CD4-positive, alpha-beta T cell treated with Interleukin-15 for 4 hours (primary cell): ENCODE data around the gene MAML3.

Experiments
- DNase-seq: peaks from one replicate; pipeline ENCODE4 v3.0.0-alpha.2; 2020; ENCODE audit warnings: low spot score

Gene MAML3

DNA sequence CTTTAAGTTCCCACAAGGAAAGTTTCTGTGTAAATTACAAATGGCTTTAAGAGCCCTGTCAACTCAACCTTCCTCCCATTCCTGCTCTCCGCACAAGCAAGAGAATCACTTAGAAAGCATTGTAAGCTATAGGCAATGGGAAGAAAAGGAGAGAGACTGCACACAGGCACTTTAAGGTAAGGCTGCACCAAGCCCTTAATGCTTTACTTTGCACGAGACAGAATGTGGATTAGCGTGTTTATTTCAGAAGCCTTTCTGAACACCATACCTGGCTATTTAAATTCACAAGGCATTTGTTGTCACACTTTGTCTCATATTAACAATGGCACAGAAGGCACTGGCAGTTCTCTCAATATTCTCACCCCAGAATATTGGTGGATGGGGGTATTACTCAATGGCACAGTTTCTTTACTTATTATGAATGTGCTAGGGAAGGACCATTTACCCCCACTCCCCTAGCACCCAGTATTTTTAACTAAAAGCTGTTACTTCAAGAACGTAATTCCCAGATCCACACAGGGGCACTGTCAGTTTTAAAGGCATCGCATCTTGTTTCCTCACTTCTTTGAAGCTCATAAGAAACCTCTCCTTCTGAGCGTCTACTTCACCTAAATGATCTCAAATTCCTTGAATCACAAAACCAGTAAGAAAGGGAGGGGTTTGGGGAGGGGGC lies 150.0 kb downstream of the MAML3 start:
- DNase-seq = no peak

DNA sequence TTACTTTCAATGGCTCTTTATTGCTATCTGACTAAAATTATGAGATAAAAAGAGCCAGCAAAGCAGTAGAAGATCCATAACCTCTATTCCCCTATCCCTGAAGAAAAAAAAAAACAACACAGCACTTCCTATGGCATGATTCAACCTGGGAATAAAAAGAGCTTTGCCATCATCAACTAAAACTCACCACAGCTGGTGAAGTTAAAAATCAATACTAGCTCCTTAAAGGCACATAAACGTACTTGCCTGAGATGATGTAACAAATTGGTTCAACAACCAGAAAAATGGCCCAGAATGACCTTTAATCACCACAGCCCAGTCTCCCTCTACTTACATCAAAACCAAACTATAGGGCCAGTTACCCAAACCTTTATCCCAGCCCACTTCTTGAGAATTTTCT lies 153.8 kb downstream of the MAML3 start:
- DNase-seq = no peak

DNA sequence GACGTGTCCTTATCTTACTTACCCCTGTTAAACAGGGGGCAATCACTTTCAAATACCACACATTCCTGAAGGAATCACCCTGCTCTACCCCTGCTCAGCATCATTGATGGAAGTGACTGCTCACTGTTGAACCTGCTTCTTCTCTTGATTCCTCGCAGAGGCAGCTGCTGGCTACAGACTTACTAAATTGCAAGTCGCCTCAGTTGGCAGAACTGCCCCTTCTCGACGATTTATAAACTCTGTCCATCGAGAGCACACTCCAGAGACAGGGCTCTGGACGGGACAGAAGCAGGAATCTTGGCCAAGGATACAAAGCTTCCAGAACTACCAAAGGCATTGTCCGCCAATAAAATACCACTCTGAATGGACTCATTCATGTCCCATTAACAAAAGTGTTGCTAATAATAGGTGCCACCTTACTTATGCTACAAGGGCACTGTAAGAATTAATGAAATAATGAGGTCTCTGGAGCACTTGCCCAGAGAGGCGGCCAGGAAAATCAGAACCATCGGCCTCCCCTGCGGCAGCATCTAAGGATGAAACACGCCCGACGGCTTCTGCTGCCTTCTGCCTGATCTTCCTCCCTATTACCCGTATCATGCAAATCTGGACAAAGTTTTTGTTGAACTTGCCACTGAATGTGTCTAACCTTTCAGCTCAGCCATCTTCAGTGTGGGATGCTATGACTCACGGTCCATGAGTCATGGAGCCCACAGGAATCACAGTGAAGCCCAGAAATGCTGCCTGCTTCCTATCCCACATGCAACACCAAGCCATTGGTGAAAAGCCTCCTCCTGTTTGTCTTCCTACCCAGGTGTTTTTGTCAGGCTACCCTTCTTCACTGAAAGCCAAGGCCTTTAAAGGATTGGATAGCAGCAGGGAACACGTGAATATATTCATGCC lies 164.9 kb downstream of the MAML3 start:
- no peak for DNase-seq

DNA sequence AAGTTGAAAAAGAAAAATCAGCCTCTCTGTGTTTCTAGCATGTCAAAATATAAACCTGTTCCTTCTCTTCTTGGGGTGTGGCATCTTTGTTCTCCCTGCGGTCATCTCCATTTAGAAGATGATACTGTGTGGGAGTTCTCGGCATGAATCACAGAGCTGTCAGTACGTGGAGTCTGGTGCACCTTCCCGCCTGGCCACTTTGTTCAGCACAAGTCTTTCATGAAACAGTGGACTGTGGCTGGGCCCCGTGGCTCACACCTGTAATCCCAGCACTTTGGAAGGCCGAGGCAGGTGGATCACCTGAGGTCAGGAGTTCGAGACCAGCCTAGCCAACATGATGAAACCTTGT lies 166.5 kb downstream of the MAML3 start:
- DNase-seq = no peak

DNA sequence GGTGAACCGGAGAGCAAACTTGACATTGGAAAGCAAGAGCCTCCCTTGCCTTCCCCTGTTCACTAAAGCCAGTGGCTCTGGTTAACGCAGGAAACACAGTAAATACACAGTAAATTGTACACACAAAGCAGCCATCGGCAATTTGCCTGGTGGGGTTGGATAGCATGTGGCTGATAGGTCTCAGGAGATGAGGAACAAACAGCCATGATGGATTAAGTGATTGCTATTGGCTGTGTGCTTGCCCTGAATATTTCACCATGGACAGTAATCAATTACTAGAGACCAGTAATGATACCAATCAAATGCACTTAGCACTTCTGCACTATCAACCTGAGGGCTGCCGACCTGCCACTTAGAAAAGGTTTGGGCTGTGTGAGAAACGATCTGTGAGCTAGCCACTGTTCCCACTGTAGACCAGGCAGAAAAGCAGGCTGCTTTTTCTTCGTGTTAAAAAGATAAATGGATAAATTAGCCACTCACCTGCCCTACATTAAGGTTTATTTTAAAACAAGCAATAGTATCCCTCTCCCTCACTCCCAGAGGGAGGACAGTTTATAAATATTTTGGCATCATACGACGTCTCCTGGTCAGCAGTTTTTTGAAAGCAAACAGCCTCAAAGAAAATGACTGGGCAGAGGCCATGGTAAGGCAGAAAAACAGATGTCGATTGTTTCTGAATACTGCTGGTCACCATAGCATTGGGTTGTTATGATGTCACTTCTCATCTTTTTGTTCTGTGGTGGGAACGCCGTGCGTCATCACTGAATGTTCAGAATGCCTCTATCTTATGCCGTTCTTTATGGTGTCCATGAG lies 167.1 kb downstream of the MAML3 start:
- no peak for DNase-seq

DNA sequence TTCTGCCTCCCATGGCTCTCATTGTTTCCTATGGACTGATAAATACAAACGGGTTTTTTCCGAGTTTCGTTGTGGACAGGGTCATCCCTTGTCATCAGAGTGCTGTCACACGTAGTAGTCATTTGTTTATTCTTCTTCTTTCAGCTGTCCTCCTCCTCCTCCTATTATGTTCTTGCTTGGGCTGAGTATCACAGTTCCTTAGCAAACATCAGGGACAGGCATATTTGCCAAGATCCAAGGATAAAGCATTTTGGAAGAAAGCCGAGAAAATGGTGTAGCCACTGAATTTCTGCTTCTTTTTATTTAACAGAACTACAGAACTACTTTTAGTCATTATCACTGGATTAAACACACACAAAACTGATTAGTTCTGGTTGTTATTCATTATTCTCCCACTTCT lies 167.9 kb downstream of the MAML3 start:
- DNase-seq = no peak

DNA sequence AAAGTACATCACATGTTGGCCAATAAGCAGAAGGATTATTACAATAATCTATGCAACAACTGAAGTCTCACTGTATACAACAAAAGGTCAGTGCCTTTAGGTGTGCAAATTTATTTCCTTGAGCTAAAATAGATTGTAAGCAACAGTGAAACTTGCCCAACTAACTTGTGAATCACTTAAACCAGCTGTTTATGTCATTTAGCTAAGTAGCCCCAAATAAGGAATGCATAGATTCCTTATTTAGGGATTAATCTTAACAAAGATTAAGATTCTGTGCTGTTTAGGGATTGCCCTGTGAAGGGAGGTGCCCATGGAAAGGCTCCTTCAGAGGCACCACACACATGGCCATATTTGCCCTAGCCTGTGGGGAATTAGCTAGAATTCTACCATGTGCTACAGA lies 168.6 kb downstream of the MAML3 start:
- no peak for DNase-seq

DNA sequence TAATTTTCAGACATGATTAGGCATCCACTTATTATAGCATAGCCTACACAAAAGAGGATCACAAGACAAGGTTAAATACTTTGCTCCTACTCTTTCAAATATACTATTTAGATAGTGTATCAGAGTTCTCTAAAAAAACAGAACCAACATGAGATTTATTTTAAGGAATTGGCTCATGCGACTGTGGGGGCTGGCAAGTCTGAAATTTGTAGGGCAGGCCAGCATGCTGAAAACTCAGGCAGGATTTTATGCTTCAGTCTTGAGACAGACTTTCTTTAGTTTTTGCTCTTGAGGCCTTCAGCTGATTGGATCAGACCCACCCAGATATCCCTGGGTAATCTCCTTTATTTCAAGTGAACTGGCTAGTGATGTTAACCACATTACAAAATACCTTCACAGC lies 169.5 kb downstream of the MAML3 start:
- no peak for DNase-seq

DNA sequence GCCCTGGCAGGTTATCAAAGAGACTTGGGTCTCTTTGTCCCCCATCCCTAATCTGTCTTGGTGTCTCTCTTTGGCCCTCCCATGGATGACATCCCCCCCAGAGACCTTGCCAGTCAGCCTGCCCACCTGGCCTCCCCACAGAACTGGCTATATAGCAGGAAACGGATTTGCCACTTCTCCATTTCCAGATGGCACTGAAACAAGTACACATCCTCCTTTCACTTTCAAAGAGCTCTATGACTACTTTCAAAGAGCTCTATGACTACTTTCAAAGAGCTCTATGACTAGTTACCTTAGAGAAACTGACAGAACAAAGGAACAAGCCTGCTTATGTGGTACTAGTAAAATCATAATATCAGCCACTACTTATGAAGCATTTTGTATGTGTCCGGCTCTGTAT lies 175.3 kb downstream of the MAML3 start:
- no peak for DNase-seq

DNA sequence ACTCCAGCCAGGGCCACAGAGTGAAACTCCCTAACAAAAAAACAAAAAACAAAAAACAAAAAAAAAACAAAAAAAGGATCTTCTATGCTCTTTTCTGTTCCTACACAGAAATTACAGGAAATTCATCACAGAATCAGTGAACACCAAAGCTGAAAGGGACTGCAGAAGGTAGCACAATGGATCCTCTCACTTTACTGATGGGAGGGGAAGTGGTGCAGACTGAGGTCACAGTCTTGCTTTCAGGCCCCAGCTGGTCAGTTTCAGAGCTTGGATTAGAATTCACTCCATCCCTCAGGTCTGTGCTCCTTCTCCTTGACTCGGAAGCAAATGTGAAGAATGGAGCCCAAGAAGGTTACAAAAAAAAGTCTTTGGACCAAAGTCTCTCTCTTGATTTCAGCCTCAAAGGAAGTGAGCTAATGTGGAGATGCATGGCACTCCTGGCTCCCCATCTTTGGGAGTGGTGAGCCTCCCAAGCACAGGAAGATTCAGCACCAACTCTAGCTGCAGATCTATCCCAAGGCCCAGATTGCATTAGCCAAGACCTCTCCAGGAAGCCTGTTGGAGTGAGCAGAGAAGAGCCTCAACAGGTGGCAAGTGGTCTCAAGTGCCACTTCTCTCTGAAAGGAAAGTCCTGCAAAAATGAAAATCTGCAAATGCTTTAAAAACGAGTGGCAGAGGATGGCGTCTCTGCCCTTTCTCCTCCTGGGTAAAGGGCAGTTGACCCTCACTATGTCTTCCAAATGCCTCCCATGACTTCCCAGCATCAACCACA lies 176.0 kb downstream of the MAML3 start:
- DNase-seq = no peak

DNA sequence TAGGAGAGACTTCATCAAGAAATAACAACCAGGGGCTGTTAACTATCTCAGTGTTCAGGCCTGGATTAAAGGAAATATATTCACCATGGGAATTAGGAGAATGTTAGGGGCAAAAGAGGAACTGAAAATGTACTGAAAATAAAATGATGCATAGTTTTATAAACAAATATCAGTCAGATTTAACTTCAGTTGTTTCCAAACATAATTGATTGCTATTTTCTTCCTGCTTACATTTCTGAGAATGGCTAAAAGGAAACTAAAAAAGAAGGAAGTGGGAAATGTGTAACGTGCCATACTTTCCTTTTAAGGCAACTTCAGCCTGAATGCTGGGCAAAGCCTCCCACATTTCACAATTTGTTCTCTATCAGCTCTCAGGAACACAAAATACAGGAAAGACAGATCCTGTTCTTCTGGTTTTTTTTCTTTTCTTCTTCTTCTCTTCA lies 178.1 kb downstream of the MAML3 start:
- DNase-seq = no peak

DNA sequence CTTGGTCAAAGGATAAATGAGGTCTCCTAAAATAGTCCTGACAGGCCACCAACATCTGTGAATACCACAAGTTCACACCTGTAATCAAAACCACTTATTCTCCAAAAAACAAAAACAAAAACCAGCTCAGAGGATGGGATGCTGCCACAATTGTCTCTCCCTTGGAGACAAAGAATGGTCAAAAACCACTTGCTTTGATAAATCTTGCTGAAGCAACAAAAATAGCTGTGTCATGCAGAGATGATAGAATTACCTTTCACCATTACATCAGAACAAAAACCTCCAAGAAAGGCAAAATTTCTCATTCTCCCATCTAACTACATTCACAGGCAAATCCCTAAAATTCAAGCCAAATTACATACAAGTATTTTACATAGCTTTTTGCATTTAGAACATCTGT lies 180.4 kb downstream of the MAML3 start:
- no peak for DNase-seq

DNA sequence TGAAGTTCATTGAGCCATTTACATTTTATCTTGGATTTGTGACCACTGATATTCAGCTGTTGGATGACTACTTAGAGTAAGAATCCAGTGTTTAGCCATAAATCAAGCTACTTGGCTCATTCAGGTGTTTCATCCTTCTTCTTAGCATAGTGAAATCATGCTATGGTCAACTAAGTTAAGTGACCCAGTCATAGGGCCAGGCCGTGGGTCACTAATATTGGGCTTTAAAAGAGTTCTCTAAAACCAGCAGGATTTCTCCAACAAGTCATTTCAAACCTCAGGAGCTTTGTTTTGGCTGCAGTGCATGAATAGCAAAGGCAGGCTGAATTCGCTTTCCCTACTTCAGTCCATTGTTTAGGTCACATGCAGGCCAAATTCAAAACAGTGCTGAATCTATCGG lies 181.0 kb downstream of the MAML3 start:
- DNase-seq = no peak

DNA sequence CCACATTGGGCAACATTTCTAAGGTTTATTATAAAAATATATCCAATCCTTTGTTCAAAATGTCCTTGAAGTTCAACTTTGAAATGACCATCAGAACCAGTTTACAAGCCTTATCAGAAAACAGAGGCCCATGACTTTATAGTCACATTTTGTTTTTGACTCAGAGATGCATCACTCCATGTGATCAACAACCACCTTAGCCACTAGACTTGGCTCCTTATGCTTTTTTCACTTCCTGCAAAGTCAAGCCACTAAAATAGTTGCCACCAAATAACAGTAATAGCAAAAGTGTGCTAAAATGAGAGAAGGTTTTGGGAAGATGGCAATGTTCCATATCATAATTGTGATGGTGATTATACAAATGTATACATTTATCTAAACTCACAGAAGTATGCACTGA lies 181.7 kb downstream of the MAML3 start:
- no peak for DNase-seq

DNA sequence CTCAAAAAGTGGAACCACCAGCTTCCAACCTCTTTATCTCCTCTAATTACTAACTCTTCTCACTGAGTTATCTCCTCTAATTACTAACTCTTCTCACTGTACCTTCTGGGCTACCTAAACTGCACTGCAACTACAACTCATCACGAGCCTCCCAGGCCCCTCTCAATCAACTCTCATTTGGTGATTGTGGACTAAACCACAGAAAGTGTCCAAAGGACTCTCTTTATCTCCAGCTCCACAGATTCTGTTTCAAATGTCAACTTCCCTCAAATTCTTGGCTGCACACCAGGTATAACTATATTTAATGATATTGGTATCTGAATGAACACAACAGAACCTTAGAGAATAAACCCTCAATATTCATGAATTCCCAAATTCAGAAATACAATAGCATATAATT lies 182.9 kb downstream of the MAML3 start:
- no peak for DNase-seq

DNA sequence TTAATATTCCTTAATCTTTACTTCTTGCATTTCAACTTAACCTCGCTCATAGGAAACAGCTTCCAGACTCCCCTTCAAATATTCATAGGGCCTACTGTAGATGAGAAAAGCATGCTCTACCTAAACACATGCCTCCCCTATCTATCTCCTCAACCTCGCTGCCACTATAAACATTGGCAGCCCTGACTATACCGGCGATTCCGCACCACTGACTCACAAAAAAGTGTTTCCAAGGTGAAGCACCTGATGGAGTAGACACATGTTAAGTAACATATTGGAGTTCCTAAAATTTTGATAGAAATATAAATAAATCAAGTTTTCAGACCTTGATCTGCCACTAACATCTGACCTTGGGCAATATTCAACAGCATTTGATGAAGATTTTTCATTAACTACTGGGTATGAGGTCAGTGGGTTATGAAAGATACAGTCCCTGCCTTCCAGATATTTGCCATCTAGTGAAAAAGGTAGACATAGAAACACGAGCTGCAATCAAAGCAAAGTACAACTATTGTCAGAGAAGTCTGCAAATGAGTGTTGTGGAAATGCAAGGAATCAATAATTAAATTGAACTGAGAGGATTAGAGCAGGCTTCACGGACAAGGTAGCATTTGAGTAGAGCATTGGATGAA lies 184.2 kb downstream of the MAML3 start:
- DNase-seq = no peak

DNA sequence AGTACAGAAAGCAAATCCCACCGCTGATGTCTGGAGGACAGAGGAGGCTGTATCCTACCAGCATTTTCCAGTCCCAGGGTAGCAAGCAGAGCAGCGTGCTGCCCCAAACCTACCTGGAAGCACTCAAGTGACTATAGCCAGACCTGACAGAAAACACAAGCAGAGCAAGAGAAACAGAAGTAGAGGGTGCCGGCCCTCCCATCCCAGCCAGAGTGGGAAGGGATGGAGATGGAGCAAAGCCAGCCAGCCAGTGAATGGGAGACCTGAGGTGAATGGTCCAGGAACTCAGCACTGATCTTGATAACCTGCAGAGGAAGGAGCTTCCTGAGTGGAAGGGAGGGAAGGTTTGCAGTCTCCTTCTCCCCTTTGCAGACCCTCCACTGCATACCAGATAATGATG lies 185.2 kb downstream of the MAML3 start:
- DNase-seq = no peak

DNA sequence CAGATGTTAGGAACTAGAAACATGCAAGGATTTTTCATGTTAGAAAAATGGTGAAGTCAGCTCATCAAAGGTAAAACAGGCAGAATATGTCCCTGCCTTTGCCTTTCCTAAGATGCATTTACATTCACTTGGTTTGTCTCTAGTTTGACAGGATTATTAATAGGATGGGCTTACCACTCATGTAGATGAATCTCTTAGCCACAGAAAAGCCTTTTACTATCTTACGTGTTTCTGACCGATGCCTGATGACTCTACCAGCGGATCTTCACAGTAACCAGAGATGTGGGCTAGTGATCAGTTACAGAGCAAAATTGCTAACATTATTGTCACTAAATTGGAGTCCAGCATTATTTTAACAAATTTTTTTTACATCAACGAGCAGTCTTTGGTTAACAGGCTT lies 187.6 kb downstream of the MAML3 start:
- DNase-seq = no peak

DNA sequence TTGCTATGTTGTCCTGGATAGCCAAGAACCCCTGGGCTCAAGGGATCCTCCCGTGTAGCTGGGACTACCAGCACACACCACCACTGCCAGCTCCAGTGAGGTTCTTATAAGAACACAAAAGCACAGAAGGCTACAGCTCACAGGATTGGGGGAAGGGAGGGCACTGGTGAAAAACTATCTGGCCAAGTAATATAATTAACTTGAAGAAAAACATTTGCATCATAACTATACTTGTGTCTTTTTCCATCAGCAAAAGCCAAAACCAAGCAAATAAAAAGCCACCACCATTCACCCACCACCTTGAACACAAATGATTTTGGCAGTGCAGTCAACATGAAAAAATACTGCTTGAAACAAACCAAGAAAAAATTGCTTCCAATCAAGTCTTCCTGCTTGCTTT lies 188.2 kb downstream of the MAML3 start:
- no peak for DNase-seq

DNA sequence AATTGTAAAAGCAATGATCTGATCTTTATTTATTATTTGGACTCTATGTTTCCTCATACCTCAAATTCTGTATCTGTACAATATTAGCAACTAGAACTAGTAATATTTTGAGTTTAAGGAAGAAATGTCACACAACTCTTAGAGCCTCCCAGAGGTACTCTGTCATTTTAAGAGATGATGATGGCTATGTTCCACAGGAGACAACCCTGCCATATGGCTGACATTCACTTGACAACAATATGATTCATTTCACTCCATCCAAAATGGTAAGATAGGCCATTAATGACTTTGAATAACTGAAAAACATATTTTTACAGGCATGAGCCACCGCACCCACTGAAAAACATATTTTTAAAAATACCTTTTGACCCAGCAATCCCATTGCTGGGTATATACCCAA lies 190.3 kb downstream of the MAML3 start:
- DNase-seq = no peak

DNA sequence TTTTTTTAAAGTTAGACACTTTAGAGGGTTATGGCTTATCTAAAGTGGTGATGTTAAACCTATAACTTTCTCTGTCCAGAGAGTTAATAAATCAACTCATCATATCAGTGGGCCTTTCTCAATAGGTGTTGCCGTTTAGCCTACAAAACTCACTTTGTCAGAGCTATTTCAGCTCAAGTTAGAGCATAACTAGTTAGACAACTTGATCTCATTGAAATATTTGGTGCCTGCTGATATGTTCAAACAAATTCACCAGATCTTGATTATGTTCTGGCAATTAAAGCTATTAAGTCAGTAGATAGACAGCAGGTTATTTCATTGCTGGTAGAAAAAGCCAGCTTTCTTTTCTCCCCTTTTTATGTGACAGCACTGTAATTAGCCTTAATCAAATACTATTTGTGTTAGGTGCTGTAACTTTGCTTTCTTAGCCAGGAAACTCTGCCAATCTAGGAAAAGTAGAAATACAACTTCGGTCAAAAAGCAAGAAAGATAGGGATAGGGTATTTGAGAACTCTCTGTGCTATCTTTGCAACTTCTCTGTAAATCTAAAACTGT lies 191.8 kb downstream of the MAML3 start:
- no peak for DNase-seq
